Non-pigmented ciliary epithelial cell (primary cell): ENCODE results near the gene INHBB.
"Not testable (repeated sequence)": the region's sequence is repeated elsewhere in the genome, so short reads cannot be mapped to it uniquely, and the experiment has no call there.

Experiments
- DNase-seq: peaks from one replicate; pipeline ENCODE4 v3.0.0-alpha.2; 2010; ENCODE audit warnings: low read depth

The INHBB gene

DNA sequence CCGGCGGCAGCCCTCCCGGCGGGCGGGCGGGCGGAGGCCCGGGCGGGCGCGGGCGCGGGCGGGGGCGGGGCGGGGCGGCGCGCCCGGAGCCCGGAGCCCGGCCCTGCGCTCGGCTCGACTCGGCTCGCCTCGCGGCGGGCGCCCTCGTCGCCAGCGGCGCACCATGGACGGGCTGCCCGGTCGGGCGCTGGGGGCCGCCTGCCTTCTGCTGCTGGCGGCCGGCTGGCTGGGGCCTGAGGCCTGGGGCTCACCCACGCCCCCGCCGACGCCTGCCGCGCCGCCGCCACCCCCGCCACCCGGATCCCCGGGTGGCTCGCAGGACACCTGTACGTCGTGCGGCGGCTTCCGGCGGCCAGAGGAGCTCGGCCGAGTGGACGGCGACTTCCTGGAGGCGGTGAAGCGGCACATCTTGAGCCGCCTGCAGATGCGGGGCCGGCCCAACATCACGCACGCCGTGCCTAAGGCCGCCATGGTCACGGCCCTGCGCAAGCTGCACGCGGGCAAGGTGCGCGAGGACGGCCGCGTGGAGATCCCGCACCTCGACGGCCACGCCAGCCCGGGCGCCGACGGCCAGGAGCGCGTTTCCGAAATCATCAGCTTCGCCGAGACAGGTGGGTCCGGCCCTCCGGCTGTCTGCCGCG is at the start of gene INHBB:
Gene INHBB (plus strand): TSS at position 111 of the 641 bp plus-strand sequence. CDS start 53 bp downstream, at position 164.
- DNase-seq = no peak

DNA sequence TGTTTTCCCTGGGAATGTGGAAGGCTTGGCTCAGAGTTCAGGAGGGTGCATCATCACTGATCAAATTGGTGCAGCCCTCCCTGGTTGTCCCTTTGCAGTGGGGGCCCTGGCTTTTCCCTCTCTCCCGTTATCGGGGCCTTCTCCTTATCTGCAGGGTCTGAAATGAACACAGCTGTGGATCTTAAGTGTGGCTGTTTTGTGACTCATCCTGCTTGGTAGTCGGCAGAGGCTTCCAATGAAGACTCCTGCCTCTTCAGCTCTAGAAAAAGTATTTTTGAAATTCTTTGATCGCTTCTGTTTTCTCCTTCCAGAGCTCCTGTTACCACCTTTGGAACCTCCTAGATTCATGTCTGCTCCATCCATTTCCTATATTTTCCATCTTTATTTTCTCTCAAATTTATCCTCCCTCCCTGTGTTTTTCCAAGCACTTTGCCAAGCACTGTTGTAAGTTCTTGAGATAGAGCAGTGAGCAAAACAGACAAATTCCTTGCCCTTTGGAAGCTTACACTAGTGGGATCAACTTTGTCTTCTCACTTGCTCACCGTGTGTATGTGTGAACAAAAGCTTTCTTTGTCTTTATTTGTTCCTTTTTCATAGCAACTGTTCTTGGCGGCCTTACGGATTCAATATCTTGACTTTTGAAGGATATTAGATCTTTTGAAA is 47.6 kb upstream of the INHBB start:
- DNase-seq = peak; percentile 24

DNA sequence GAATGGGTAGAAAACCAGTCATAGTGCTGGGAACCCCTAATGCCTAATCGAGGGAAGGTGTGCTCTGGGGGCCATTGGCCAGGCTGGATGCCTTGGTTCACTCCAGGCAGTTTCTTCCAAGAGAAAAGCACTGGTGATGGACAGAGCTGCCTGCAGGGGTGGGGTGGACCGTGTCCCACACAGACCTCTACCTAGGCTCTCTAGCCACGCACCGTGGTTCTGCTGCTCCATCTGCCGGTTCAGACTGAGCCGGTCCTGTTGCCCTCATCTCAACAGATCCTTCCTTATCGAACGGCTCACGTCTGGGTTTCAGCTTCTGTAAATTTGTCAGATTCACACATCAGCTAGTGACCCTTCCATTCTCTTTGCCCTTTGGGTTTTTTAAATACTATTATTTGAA is 46.9 kb upstream of the INHBB start:
- no peak for DNase-seq

DNA sequence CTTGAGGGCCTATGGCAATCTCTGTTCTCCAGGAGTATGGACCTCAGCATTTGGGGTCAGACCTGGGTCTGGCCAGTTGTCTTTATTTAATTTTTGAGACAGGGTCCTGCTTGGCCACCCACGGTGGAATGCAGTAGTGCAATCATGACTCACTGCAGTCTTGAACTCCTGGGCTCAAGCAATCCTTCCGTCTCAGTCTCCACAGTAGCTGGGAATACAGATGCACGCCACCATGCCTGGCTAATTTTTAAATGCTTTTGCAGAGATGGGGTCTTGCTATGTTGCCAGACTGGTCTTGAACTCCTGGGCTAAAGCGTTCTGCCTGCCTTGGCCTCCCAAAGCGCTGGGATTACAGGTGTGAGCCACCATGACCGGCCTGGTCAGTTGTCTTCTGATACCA is 46.4 kb upstream of the INHBB start:
- DNase-seq = peak; percentile 17

DNA sequence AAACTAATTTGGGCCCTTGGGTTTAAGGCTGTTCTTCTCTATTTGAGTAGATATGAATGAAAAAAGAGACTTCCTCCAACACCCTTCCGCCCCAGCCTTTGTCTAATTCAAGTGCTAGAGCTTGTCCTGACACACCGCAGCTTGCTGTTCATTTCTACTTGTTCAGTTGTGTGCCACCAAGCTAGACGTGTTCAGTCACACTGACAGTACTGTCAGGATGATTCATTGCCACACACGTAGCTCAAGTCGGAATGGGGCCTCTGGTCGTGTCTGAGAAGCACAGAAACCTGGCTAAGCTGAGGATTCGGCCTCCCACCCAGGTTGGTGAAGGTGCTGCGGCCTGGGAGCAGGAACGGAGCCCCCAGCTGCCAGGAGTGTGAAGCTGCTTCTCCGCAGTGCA is 45.6 kb upstream of the INHBB start:
- no peak for DNase-seq

DNA sequence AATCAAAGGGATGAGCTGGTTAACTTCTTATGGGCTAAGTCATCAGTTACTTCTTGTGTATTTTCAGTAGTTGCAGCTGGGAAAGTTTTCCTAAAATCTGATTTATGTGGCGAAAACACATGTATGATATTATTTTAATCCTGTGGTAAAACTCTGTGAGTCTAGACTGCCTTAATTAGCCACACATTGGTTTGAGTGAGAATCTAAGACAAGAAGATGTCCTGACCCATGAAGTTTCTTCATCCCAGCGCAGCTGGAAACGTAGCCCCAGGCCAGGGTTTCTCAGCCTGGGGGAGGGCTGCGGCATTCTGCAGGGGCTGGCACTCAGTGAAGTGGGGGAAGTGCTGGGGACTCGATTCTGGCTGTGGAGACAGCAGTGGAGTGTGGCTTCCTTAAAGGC is 44.7 kb upstream of the INHBB start:
- no peak for DNase-seq

GRCh38 chr2:120302301-120302700 is 43.6 kb upstream of the INHBB start:
- no peak for DNase-seq

- DNase-seq = no peak
Measured at GRCh38 chr2:120303177-120303576, 42.8 kb upstream of the INHBB start.

DNA sequence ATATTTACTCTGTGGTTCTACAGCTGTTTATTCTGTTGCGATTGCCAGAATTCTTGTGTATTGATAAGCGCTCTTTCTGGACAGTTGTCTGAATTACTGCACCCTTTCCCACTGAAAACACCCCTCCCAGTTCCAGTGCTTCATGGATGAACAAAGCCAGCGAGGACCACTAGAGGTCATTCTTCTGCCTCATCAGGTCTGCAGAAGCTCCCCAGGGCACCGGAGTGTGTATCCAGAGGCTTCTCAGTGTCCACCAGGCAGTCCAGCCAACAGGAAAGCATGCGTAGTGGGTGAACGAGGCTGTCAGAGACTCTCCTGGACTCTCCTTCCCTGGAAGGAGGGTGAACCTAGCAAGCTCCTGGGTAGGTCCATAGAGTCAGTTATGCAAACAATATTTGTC is 40.6 kb upstream of the INHBB start:
- DNase-seq = no peak

DNA sequence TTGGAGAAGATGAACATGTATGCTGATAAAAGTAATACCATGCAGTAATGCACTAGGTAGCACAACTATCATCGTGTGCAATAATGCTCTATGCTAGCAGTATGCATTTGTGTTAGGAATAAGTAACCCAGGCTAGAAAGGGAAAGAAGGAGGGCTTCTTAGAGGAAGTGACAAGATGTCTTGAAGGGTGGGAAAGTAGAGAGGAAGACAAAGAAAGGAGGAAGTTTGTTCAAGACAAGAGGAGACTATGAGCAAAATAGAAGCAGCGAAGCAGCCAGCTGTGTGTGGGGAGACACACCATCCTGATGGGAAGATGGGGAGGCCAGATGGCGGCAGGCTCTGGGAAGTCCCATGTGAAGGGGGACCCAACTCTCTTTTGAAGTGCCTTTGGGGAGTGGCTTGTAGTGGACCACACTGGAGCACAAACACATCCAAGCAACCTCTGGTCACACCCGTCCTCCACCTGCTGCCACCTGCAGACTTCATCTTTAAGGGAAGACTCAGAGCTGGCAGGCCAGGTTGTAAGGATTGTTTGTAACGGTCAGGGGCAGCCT is 39.9 kb upstream of the INHBB start:
- DNase-seq = no peak

- no peak for DNase-seq
Measured at GRCh38 chr2:120307482-120307881, 38.5 kb upstream of the INHBB start.

DNA sequence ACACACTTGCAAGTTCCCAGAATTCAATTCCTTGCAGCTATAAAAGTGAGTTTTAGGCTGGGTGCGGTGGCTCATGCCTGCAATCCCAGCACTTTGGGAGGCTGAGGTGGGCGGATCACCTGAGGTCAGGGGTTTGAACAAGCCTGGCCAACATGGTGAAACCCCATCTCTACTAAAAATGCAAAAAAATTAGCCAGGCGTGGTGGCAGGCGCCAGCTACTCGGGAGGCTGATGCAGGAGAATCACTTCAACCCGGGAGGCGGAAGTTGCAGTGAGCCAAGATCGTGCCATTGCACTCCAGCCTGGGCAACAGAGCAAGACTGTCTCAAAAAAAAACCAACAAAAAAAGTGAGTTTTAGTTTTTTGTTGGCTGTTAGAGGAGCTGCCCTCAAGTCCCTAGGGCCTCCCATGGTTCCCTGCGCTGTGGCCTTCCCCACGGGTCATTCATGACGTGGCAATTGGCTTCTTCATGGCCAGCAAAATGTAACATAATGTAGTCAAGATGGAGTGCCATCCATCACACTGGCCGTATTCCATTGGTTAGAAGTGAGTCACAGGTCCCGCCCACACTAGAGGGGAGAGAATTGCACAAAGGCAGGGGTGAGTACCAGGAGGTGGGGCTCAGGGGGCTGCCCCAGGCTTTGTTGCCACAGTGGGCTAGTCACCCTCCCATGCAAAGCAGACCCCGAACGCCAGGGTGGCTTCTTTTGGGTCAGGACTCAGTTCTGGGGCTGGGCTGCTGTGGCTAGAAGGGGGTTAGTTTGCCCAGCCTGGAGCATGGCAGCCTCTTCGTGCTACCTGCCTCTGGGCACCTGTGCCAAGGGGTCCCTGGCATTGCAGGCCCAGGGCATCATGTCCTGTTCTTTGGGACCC is 37.7 kb upstream of the INHBB start:
- DNase-seq = no peak

GRCh38 chr2:120310136-120310535 is 35.8 kb upstream of the INHBB start:
- DNase-seq = no peak

DNA sequence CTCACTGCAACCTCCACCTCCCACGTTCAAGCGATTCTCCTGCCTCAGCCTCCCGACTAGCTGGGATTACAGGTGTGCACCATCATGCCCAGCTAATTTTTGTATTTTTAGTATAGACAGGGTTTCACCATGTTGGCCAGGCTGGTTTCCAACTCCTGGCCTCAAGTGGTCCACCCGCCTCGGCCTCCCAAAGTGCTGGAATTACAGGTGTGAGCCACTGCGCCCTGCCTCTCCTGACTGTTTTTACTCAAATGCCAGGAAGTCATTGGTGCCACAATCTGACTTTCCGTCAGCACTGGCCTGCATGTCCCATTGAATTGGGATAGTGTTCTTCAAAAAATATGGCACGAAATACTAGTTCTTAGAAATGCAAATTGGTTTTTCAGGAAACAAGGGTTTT is 35.1 kb upstream of the INHBB start:
- DNase-seq = not testable (repeated sequence)

- no peak for DNase-seq
Measured at GRCh38 chr2:120312076-120312475, 33.9 kb upstream of the INHBB start.

- peak; percentile 40 for DNase-seq
Measured at GRCh38 chr2:120312860-120313694, 32.9 kb upstream of the INHBB start.

DNA sequence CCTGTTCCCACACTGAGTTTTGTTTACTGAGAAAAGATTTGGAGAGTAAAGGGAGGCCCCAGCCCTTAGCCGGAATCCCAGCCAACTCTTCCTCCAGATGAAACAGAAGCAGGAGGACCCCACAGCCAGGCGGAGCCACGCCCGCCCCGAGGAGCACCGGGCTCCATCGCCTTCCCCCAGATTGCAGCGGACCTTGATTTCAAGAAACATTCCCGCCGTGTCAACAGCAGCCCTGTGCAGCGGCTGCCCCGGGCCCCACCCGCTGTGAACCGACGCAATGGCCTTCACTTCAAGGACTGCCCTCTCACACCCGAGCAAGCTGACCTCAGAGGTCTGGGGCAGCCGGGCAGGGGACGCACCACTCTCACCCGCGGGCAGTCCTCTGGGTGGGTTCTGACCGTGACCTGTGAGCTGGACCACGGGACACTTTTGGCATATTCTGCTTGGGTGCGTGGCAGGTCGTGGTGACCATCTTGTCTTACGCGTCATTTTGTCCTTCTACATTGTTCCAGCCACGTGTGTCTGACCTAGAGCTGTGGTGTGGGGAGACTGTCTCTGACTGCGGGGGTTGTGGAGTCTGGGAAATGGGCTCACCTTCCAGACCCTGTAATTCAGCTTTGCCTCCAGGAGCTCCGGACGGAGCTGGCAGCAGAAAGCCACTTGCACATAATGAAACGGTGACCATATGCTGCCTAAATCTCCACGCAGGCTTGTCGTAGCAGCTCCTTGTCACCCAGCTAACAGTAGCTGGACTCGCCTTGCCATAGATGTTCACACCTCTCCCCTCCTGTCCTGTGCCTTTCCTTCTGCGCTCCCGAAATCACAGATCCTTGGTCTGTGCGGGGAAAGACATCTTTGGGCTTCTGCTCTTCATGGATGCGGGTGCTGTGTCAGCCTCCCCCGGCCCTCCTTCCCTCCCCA is 32.0 kb upstream of the INHBB start:
- DNase-seq = no peak

- DNase-seq = no peak
Measured at GRCh38 chr2:120314690-120315366, 31.1 kb upstream of the INHBB start.

- DNase-seq = no peak
Measured at GRCh38 chr2:120315367-120316033, 30.4 kb upstream of the INHBB start.

DNA sequence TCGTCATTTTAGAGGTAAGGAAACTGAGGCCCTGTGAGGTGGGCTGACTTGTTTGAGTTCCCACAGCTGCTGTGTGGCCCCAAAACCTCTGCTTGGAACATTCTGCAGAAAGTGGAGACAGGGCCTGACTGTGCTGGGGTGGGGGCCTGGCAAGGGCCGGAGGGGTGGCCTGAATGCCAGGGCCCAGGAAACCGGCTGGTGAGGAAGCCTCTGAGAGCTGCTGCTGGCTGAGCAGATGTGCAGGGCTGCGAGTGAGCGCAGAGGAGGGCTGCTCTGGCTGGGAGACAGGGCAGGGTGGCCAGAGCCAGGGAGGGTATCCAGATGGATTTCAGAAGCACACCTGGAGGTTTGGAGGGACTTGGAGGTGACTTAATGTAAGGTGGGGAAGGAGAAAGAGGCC is 29.9 kb upstream of the INHBB start:
- DNase-seq = no peak
